ENCODE measurements around the gene TAS1R2.

- TF ChIP-seq ZNF70 (CRISPR knock-in tag; IDR thresholded peaks at IDR 0.05) (no peak), TCF4 (CRISPR knock-in tag; IDR thresholded peaks at IDR 0.05; ENCODE audit: borderline replicate concordance) (no peak), TOX (CRISPR knock-in tag; IDR thresholded peaks at IDR 0.05; ENCODE audit: borderline replicate concordance) (no peak), ZFP30 (CRISPR knock-in tag; IDR thresholded peaks at IDR 0.05) (no peak), SNAI2 (CRISPR knock-in tag; IDR thresholded peaks at IDR 0.05) (no peak), PATZ1 (CRISPR knock-in tag; IDR thresholded peaks at IDR 0.05; ENCODE audit: borderline replicate concordance) (no peak), CREB5 (CRISPR knock-in tag; IDR thresholded peaks at IDR 0.05; ENCODE audit: low read depth) (no peak)
Observed at GRCh38 chr1:18907917-18908845, 48.7 kb upstream of the TAS1R2 start.
